ENCODE results near the gene ATOSB.

DNA sequence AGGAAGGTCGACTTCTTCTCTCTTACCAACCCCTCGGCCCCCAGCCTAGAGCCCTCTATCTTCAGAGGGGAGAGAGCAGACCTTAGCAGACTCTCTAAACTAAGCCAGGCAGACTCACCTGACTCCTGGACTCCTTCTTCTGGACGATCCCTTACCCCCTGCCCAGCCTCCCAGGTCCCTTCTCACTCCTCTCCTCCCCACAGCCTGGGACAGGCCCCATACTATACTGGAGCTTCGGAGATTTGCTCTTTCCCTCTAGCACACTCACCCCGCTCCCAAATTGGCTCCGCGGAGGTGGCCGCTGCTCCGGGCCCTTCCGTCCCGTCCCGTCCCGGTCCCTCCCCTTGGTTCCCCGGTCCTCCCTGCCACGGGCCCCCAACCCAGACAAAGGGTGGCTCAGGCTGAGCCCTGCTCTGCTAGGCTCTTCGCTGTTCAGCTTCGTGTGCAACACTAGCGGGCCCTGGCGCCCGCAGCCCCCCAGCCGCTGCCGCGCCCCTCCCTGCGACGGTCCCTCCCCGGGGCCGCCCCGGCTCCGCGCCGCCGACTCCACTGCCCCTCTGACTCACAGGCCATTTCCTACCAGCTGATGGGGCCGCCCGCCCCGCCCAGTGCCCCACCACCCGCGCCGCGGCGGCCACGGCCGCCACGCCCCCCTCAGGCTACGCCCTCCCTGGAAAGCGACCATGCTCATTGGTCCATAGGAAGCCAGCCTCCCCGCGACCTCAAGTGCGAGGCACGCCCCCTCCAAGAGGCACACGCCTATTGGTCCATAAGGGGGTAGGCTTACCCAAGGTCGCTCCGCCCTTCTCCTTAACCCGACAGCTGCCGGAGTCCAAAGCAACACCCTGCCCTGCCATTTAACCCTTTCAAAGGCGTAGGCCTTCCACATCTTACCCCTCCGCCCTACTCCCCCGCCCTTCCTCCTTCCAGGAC lies 4.4 kb downstream of the ATOSB start:
- TF ChIP-seq, protein P1, sequence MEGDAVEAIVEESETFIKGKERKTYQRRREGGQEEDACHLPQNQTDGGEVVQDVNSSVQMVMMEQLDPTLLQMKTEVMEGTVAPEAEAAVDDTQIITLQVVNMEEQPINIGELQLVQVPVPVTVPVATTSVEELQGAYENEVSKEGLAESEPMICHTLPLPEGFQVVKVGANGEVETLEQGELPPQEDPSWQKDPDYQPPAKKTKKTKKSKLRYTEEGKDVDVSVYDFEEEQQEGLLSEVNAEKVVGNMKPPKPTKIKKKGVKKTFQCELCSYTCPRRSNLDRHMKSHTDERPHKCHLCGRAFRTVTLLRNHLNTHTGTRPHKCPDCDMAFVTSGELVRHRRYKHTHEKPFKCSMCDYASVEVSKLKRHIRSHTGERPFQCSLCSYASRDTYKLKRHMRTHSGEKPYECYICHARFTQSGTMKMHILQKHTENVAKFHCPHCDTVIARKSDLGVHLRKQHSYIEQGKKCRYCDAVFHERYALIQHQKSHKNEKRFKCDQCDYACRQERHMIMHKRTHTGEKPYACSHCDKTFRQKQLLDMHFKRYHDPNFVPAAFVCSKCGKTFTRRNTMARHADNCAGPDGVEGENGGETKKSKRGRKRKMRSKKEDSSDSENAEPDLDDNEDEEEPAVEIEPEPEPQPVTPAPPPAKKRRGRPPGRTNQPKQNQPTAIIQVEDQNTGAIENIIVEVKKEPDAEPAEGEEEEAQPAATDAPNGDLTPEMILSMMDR (IDR thresholded peaks at IDR 0.05 in 8 of 11, conservative IDR thresholded peaks at IDR 0.05 in 3 of 11): peak in 1 of 11 experiments; percentile 42
- peak in 1 of 3 donors; percentile 33 for TF ChIP-seq POLR2A (IDR thresholded peaks at IDR 0.05)
